C1 segment of cervical spinal cord (tissue), 14 donors: ENCODE results near the gene CCDC12.

ENCODE experiments used
- DNase-seq, 14 donors: peaks; one replicate each; lab custom pipeline; 2025; lab: John Stamatoyannopoulos, UW

Gene CCDC12

GRCh38 chr3:46939578-46940445 lies 36.7 kb downstream of the CCDC12 start:
- no peak for DNase-seq

- no peak for DNase-seq
Observed at GRCh38 chr3:46938118-46938517, 38.4 kb downstream of the CCDC12 start.

GRCh38 chr3:46936733-46937250 lies 39.8 kb downstream of the CCDC12 start:
- no peak for DNase-seq

GRCh38 chr3:46935989-46936558 lies 40.5 kb downstream of the CCDC12 start:
- DNase-seq, result no peak

GRCh38 chr3:46935168-46935858 lies 41.2 kb downstream of the CCDC12 start:
- peak in 4 of 14 donors; percentile 33 to 77 (median 40) for DNase-seq

GRCh38 chr3:46934498-46935167 lies 41.9 kb downstream of the CCDC12 start:
- DNase-seq, result peak in 1 of 14 donors; percentile 15

GRCh38 chr3:46934072-46934471 lies 42.5 kb downstream of the CCDC12 start:
- peak in 1 of 14 donors; percentile 36 for DNase-seq

- no peak for DNase-seq
Observed at GRCh38 chr3:46933261-46933660, 43.3 kb downstream of the CCDC12 start.

GRCh38 chr3:46932455-46933225 lies 43.9 kb downstream of the CCDC12 start:
- DNase-seq, result no peak

GRCh38 chr3:46931631-46932331 lies 44.8 kb downstream of the CCDC12 start:
- no peak for DNase-seq

- peak in 1 of 14 donors; percentile 17 for DNase-seq
Observed at GRCh38 chr3:46930945-46931403, 45.6 kb downstream of the CCDC12 start.

GRCh38 chr3:46930166-46930944 lies 46.2 kb downstream of the CCDC12 start:
- DNase-seq, result no peak

- no peak for DNase-seq
Observed at GRCh38 chr3:46929324-46929723, 47.2 kb downstream of the CCDC12 start.

GRCh38 chr3:46928282-46928681 lies 48.3 kb downstream of the CCDC12 start:
- no peak for DNase-seq

- no peak for DNase-seq
Observed at GRCh38 chr3:46927718-46928073, 48.8 kb downstream of the CCDC12 start.

- DNase-seq, result peak in 2 of 14 donors; percentile 25 to 43
Observed at GRCh38 chr3:46926871-46927717, 49.5 kb downstream of the CCDC12 start.

GRCh38 chr3:46926447-46926846 lies 50.1 kb downstream of the CCDC12 start:
- DNase-seq, result no peak

GRCh38 chr3:46926039-46926438 lies 50.5 kb downstream of the CCDC12 start:
- no peak for DNase-seq

GRCh38 chr3:46925585-46925934 lies 51.0 kb downstream of the CCDC12 start:
- DNase-seq, result no peak
